Measurements from ENCODE around the gene POU4F3. TPM values are rescaled to one million over a fixed set of nuclear protein-coding genes. Genes with fewer than 3 reads are reported as not detected.

Gene POU4F3
- total and polyA plus RNA-seq, 8 donors, result 0.12 TPM; not detected in 7

GRCh38 chr5:146344155-146345118 is 5.8 kb downstream of the POU4F3 start:
- Histone ChIP-seq H3K27ac (no peak overlapping the region), H3K36me3 (no peaks in the 10 kb centered on the region), H3K27me3 (peaks cover 49 to 98% (median 77%) of the 10 kb centered on the region in 3 donors), H3K9me3 (peaks cover 0 to 6% (median 2%) of the 10 kb centered on the region in 4 donors), H3K4me1 (peaks cover 4 to 39% (median 21%) of the 10 kb centered on the region in 4 donors), H3K4me3 (peak overlapping the region in 2 of 4 donors; percentile 30 to 31)
- TF ChIP-seq CTCF (IDR thresholded peaks at IDR 0.05) (no peak), POLR2AphosphoS5 (IDR thresholded peaks at IDR 0.05) (no peak), EP300 (IDR thresholded peaks at IDR 0.05) (no peak), POLR2A (IDR thresholded peaks at IDR 0.05) (no peak)
- intact Hi-C loops (cut with DNase I; ENCODE audit: low total_unique reads), result no loop called here
- WGBS, 5 donors, result 4 to 6% (median 4%) methylated on average over 29 to 31 of the region's 31 CpGs
- peak in 1 of 2 donors; percentile 20 for DNase-seq

GRCh38 chr5:146345240-146345577 is 6.6 kb downstream of the POU4F3 start:
- Histone ChIP-seq H3K36me3 (no peaks in the 10 kb centered on the region), H3K4me3 (peak overlapping the region in 1 of 4 donors; percentile 31), H3K4me1 (peaks cover under 1 to 31% (median 18%) of the 10 kb centered on the region in 4 donors), H3K27me3 (peaks cover 42 to 98% (median 69%) of the 10 kb centered on the region in 3 donors), H3K9me3 (peaks cover 0 to 5% (median under 1%) of the 10 kb centered on the region in 4 donors), H3K27ac (no peak overlapping the region)
- 7 to 14% (median 9%) methylated on average over 12 of the region's 12 CpGs for WGBS, 5 donors
- TF ChIP-seq POLR2AphosphoS5 (IDR thresholded peaks at IDR 0.05) (no peak), CTCF (IDR thresholded peaks at IDR 0.05) (no peak), EP300 (IDR thresholded peaks at IDR 0.05) (no peak), POLR2A (IDR thresholded peaks at IDR 0.05) (no peak)
- intact Hi-C loops (cut with DNase I; ENCODE audit: low total_unique reads), result no loop called here
- DNase-seq, result no peak

GRCh38 chr5:146345578-146346366 is 7.1 kb downstream of the POU4F3 start:
- H3K27ac ChIP-seq, result no peak overlapping the region
- H3K36me3 ChIP-seq, result no peaks in the 10 kb centered on the region
- peaks cover 40 to 93% (median 64%) of the 10 kb centered on the region in 3 donors for H3K27me3 ChIP-seq
- intact Hi-C loops (cut with DNase I; ENCODE audit: low total_unique reads), result no loop called here
- TF ChIP-seq POLR2AphosphoS5 (IDR thresholded peaks at IDR 0.05) (no peak), CTCF (IDR thresholded peaks at IDR 0.05) (no peak), POLR2A (IDR thresholded peaks at IDR 0.05) (no peak)
- H3K4me3 ChIP-seq, result peak overlapping the region in 2 of 4 donors; percentile 10 to 19
- H3K4me1 ChIP-seq, result peaks cover 0 to 27% (median 16%) of the 10 kb centered on the region in 4 donors
- H3K9me3 ChIP-seq, result peaks cover 0 to 5% (median 0%) of the 10 kb centered on the region in 4 donors
- WGBS, 5 donors, result 3 to 4% (median 4%) methylated on average over 40 to 76 of the region's 76 CpGs
- DNase-seq, result peak in 1 of 2 donors; percentile 9

- no peaks in the 10 kb centered on the region for H3K4me1 ChIP-seq
- H3K4me3 ChIP-seq, result no peak overlapping the region
- no peaks in the 10 kb centered on the region for H3K36me3 ChIP-seq
- TF ChIP-seq CTCF (IDR thresholded peaks at IDR 0.05), result no peak
- TF ChIP-seq POLR2A (IDR thresholded peaks at IDR 0.05), result no peak
- no peak for TF ChIP-seq EP300 (IDR thresholded peaks at IDR 0.05)
- TF ChIP-seq POLR2AphosphoS5 (IDR thresholded peaks at IDR 0.05), result no peak
- H3K27me3 ChIP-seq, result peaks cover 0 to 7% (median 0%) of the 10 kb centered on the region in 3 donors
- no peak overlapping the region for H3K27ac ChIP-seq
- no peak for DNase-seq
- no peaks in the 10 kb centered on the region for H3K9me3 ChIP-seq
- intact Hi-C loops (cut with DNase I; ENCODE audit: low total_unique reads), result no loop called here
These were observed 18.5 kb downstream of the POU4F3 start for GRCh38 chr5:146357126-146357525.

Measured in stomach (tissue), 9 donors.